Activated CD8-positive, alpha-beta memory T cell treated with anti-CD3 and anti-CD28 coated beads for 1 hour (primary cell): ENCODE measurements around the gene LRMDA.

Experiments used
- DNase-seq, 2 donors: peaks; one replicate each; pipeline ENCODE4 v3.0.0-alpha.2; 2020; ENCODE audit warnings: low read depth in 1 of 2; ENCODE audit errors: extremely low read depth in 1 of 2

Gene LRMDA

GRCh38 chr10:76333326-76333725 is 901.9 kb downstream of the LRMDA start:
- no peak for DNase-seq

- DNase-seq, result no peak
These were observed 902.4 kb downstream of the LRMDA start for GRCh38 chr10:76333796-76334195.

- no peak for DNase-seq
These were observed 902.8 kb downstream of the LRMDA start for GRCh38 chr10:76334255-76334654.

GRCh38 chr10:76336213-76336963 is 905.0 kb downstream of the LRMDA start:
- no peak for DNase-seq

- no peak for DNase-seq
These were observed 906.2 kb downstream of the LRMDA start for GRCh38 chr10:76337641-76338040.

- no peak for DNase-seq
These were observed 906.8 kb downstream of the LRMDA start for GRCh38 chr10:76338187-76338586.

- DNase-seq, result no peak
These were observed 910.3 kb downstream of the LRMDA start for GRCh38 chr10:76341740-76342139.

GRCh38 chr10:76342996-76343395 is 911.6 kb downstream of the LRMDA start:
- DNase-seq, result no peak

- no peak for DNase-seq
These were observed 916.4 kb downstream of the LRMDA start for GRCh38 chr10:76347832-76348231.

- no peak for DNase-seq
These were observed 919.2 kb downstream of the LRMDA start for GRCh38 chr10:76350583-76350982.

- DNase-seq, result no peak
These were observed 920.9 kb downstream of the LRMDA start for GRCh38 chr10:76352300-76352699.

GRCh38 chr10:76353237-76353851 is 921.9 kb downstream of the LRMDA start:
- DNase-seq, result no peak

GRCh38 chr10:76354212-76354738 is 922.9 kb downstream of the LRMDA start:
- no peak for DNase-seq

GRCh38 chr10:76354921-76355320 is 923.5 kb downstream of the LRMDA start:
- DNase-seq, result no peak

- DNase-seq, result no peak
These were observed 925.1 kb downstream of the LRMDA start for GRCh38 chr10:76356557-76356956.

- no peak for DNase-seq
These were observed 926.4 kb downstream of the LRMDA start for GRCh38 chr10:76357726-76358415.

GRCh38 chr10:76358743-76359395 is 927.4 kb downstream of the LRMDA start:
- DNase-seq, result no peak

- DNase-seq, result no peak
These were observed 944.3 kb downstream of the LRMDA start for GRCh38 chr10:76375761-76376160.

GRCh38 chr10:76382381-76382851 is 951.0 kb downstream of the LRMDA start:
- no peak for DNase-seq

GRCh38 chr10:76388321-76389023 is 957.0 kb downstream of the LRMDA start:
- DNase-seq, result no peak
